GM12878 (cell line): ENCODE data around the gene DEF6.

Source experiments
- ATF7 ChIP-seq: fragments of 450-650 bp; IDR thresholded peaks from 2 replicates; pipeline ENCODE4 v1.6.1; 2016; ENCODE audit warnings: low read depth, mild to moderate bottlenecking
- EZH2 ChIP-seq: IDR thresholded peaks from 2 replicates; pipeline ENCODE4 v1.6.1; 2012; ENCODE audit warnings: low read depth, mild to moderate bottlenecking, control low read depth, inconsistent platforms, low read length, borderline replicate concordance; ENCODE audit not compliant: control insufficient read depth
- MXI1 ChIP-seq: fragments of 150-350 bp; IDR thresholded peaks from 2 replicates; pipeline ENCODE4 v1.6.1; 2011; ENCODE audit warnings: low read depth, mild to moderate bottlenecking, inconsistent platforms, low read length, improper control_type of control experiment
- POLR2AphosphoS5 ChIP-seq: IDR thresholded peaks from 2 replicates; pipeline ENCODE4 v1.6.1; 2011; ENCODE audit warnings: mild to moderate bottlenecking, low read length, inconsistent platforms
- RELA ChIP-seq: fragments of 450-650 bp; IDR thresholded peaks from 2 replicates; pipeline ENCODE4 v1.8.0; 2014; ENCODE audit warnings: borderline replicate concordance; ENCODE audit not compliant: partially characterized antibody
- SIN3A ChIP-seq: IDR thresholded peaks from 2 replicates; pipeline ENCODE4 v1.6.1; 2012; ENCODE audit warnings: low read depth, low read length, improper control_type of control experiment
- SMAD5 ChIP-seq: IDR thresholded peaks from 2 replicates; pipeline ENCODE4 v1.6.1; 2016; ENCODE audit warnings: antibody characterized with exemption, low read depth
- SREBF1 ChIP-seq: IDR thresholded peaks from 2 replicates; pipeline ENCODE4 v1.6.1; 2012; ENCODE audit warnings: mild to moderate bottlenecking, low read length
- TARDBP ChIP-seq: IDR thresholded peaks from 2 replicates; pipeline ENCODE4 v1.6.1; 2016; ENCODE audit warnings: borderline replicate concordance
- ZNF207 ChIP-seq: fragments of 450-650 bp; IDR thresholded peaks from 2 replicates; pipeline ENCODE4 v1.6.1; 2014; ENCODE audit warnings: antibody characterized with exemption, mild to moderate bottlenecking, borderline replicate concordance
- TF ChIP-seq, protein P1 (sequence below), 3 experiments: IDR thresholded peaks in 2 of 3; conservative IDR thresholded peaks in 1 of 3; 2 replicates each; pipeline ENCODE4 v1.5.1; 2011; ENCODE audit warnings: low read depth in 3 of 3, low read length in 3 of 3, mild to moderate bottlenecking in 3 of 3, control low read depth in 2 of 3, moderate library complexity in 2 of 3, inconsistent platforms in 1 of 3, mixed read lengths in 1 of 3; ENCODE audit not compliant: control insufficient read depth in 2 of 3, insufficient read depth in 1 of 3; ENCODE audit errors: extremely low read depth in 1 of 3
- TF ChIP-seq, protein P2 (sequence below): IDR thresholded peaks from 2 replicates; pipeline ENCODE4 v1.6.1; 2011; ENCODE audit warnings: borderline replicate concordance, low read depth, mild to moderate bottlenecking, moderate library complexity, mixed read lengths, low read length; ENCODE audit not compliant: insufficient read depth; ENCODE audit errors: extremely low read length

DNA sequence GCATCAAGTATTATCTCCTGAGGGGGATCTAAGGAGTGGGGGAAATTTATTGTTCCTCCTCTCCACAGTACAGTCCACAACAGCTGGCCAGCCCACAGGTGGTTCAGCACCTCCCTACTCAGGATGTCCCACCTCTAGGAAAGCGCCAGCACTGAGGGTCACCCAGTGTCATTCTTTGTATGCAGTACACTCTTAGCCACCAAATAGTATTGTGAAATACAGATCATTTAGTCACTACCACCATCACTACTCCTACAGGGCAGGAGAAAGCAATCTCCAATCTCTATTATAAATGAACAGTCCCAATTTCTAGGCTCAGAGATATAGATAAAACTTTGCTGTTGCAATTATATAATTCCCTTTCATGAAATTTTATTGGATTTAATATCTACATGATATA lies 44.4 kb upstream of the DEF6 start:
- TF ChIP-seq TARDBP, result no peak
- no peak for TF ChIP-seq SIN3A
- TF ChIP-seq EZH2, result no peak
- TF ChIP-seq MXI1, result no peak
- TF ChIP-seq, protein P1, sequence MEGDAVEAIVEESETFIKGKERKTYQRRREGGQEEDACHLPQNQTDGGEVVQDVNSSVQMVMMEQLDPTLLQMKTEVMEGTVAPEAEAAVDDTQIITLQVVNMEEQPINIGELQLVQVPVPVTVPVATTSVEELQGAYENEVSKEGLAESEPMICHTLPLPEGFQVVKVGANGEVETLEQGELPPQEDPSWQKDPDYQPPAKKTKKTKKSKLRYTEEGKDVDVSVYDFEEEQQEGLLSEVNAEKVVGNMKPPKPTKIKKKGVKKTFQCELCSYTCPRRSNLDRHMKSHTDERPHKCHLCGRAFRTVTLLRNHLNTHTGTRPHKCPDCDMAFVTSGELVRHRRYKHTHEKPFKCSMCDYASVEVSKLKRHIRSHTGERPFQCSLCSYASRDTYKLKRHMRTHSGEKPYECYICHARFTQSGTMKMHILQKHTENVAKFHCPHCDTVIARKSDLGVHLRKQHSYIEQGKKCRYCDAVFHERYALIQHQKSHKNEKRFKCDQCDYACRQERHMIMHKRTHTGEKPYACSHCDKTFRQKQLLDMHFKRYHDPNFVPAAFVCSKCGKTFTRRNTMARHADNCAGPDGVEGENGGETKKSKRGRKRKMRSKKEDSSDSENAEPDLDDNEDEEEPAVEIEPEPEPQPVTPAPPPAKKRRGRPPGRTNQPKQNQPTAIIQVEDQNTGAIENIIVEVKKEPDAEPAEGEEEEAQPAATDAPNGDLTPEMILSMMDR (IDR thresholded peaks at IDR 0.05 in 2 of 3, conservative IDR thresholded peaks at IDR 0.05 in 1 of 3; ENCODE audit: control insufficient read depth in 2 of 3, extremely low read depth in 1 of 3, insufficient read depth in 1 of 3, low read depth in 3 of 3, low read length in 3 of 3), result no peak
- no peak for TF ChIP-seq RELA
- no peak for TF ChIP-seq POLR2AphosphoS5
- TF ChIP-seq, protein P2, sequence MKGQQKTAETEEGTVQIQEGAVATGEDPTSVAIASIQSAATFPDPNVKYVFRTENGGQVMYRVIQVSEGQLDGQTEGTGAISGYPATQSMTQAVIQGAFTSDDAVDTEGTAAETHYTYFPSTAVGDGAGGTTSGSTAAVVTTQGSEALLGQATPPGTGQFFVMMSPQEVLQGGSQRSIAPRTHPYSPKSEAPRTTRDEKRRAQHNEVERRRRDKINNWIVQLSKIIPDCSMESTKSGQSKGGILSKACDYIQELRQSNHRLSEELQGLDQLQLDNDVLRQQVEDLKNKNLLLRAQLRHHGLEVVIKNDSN, result no peak
- TF ChIP-seq ZNF207, result no peak
- no peak for TF ChIP-seq ATF7
- no peak for TF ChIP-seq SMAD5
- no peak for TF ChIP-seq SREBF1
